ENCODE measurements around the gene TPK1. TPM values are rescaled to one million over a fixed set of nuclear protein-coding genes. Genes with fewer than 3 reads are reported as not detected.

TPK1 gene
- total and polyA plus RNA-seq, 2 of the 4 experiments (the other 2 are of a cell fraction): 0.38 to 1.8 TPM

- Histone ChIP-seq H3K4me2 (ENCODE audit: low read depth, low read length) (no peak overlapping the region), H3K27me3 (ENCODE audit: control insufficient read depth, insufficient read depth, low read length) (no peaks in the 10 kb centered on the region), H4K5ac (ENCODE audit: low read depth, low read length) (no peak overlapping the region), H3K4me3 (ENCODE audit: insufficient read depth, low read depth, low read length) (no peak overlapping the region), H3K9me3 (ENCODE audit: control insufficient read depth, insufficient read depth, low read length) (peaks cover 8% of the 10 kb centered on the region; the same call in 1 of the 2 replicates), H2BK20ac (ENCODE audit: low read depth, low read length) (no peak overlapping the region), H3K14ac (replicated peaks; ENCODE audit: low read depth, low read length) (no peak overlapping the region), H2AK9ac (replicated peaks; ENCODE audit: low read depth, low read length, poor library complexity) (no peak overlapping the region), H2BK5ac (ENCODE audit: low read depth, low read length, poor library complexity, severe bottlenecking) (no peak overlapping the region), H3K9me1 (ENCODE audit: insufficient read depth, low read length) (no peaks in the 10 kb centered on the region), H4K20me1 (ENCODE audit: insufficient read depth, low read length) (no peaks in the 10 kb centered on the region), H4K8ac (ENCODE audit: low read depth in 2 of 2, low read length in 2 of 2) (no peak overlapping the region), H2AK5ac (ENCODE audit: low read depth, low read length) (no peak overlapping the region), H2BK15ac (ENCODE audit: low read depth, low read length) (no peak overlapping the region), H3K4me1 (ENCODE audit: control insufficient read depth, insufficient read depth, low read length) (no peaks in the 10 kb centered on the region), H3K27ac (ENCODE audit: insufficient read depth, low read length) (no peak overlapping the region), H2AFZ (replicated peaks; ENCODE audit: low read length, poor library complexity) (no peak overlapping the region), H4K91ac (ENCODE audit: insufficient read depth, low read depth, low read length) (no peak overlapping the region), H3K18ac (ENCODE audit: low read depth, low read length) (no peak overlapping the region), H2BK120ac (ENCODE audit: low read depth, low read length) (no peak overlapping the region), H3K79me1 (ENCODE audit: low read depth in 1 of 2, low read length in 2 of 2) (no peaks in the 10 kb centered on the region), H3K9ac (ENCODE audit: low read depth, low read length) (no peak overlapping the region), H3K4ac (ENCODE audit: low read depth, low read length) (no peak overlapping the region), H3K56ac (ENCODE audit: extremely low read depth, insufficient read depth, low read length) (no peak overlapping the region), H3K23ac (ENCODE audit: low read depth, low read length) (no peak overlapping the region), H3K36me3 (ENCODE audit: control insufficient read depth, insufficient read depth, low read length) (no peaks in the 10 kb centered on the region)
- ChIA-PET POLR2A (ENCODE audit: unreplicated experiment) (no interaction called here), CTCF (no interaction called here)
- dilution Hi-C loops (cut with HindIII; ENCODE audit: low sequenced_read_pairs, unreplicated experiment) (no loop called here), in situ Hi-C loops (cut with MboI; ENCODE audit: low sequenced_read_pairs) (no loop called here), intact Hi-C loops (cut with micrococcal nuclease) (no loop called here)
- no TSS peak for BruUV-seq (replicated peaks)
- TF ChIP-seq RFX5 (IDR thresholded peaks at IDR 0.05; ENCODE audit: low read depth, low read length) (no peak), NFE2L2 (IDR thresholded peaks at IDR 0.05; ENCODE audit: low read depth, low read length) (no peak), RAD21 (IDR thresholded peaks at IDR 0.05; ENCODE audit: low read length) (no peak), RCOR1 (IDR thresholded peaks at IDR 0.05; ENCODE audit: insufficient replicate concordance, low read length) (no peak), CHD1 (IDR thresholded peaks at IDR 0.05; ENCODE audit: low read depth, low read length) (no peak), POLR2A (IDR thresholded peaks at IDR 0.05; ENCODE audit: low read depth, low read length) (no peak), USF2 (IDR thresholded peaks at IDR 0.05; ENCODE audit: low read depth, low read length) (no peak), SMC3 (IDR thresholded peaks at IDR 0.05; ENCODE audit: low read depth, low read length) (no peak), BHLHE40 (IDR thresholded peaks at IDR 0.05; ENCODE audit: low read depth, low read length) (no peak), MAFK (IDR thresholded peaks at IDR 0.05; ENCODE audit: low read depth, low read length) (no peak), FOS (IDR thresholded peaks at IDR 0.05; ENCODE audit: low read depth, low read length) (no peak), MAZ (IDR thresholded peaks at IDR 0.05; ENCODE audit: borderline replicate concordance, low read depth, low read length) (no peak), CTCF (conservative IDR thresholded peaks at IDR 0.05; ENCODE audit: low read depth, low read length) (no peak), ELK1 (IDR thresholded peaks at IDR 0.05; ENCODE audit: borderline replicate concordance, low read depth, low read length) (no peak), CEBPB (IDR thresholded peaks at IDR 0.05; ENCODE audit: low read depth, low read length) (no peak), MXI1 (IDR thresholded peaks at IDR 0.05; ENCODE audit: borderline replicate concordance, low read depth, low read length) (no peak)
- DNase-seq (no peak), ATAC-seq (ENCODE audit: low read depth) (no peak)
- WGBS, 2 experiments (ENCODE audit: extremely low coverage in 2 of 2, insufficient read length in 1 of 2): no CpG with 5 or more reads among the region's 2 CpGs
Measured at GRCh38 chr7:144428431-144428830, 407.4 kb downstream of the TPK1 start.
